Activated CD8-positive, alpha-beta T cell treated with anti-CD3 and anti-CD28 coated beads for 36 hours (primary cell): ENCODE measurements around the gene EGFR. TPM values are rescaled to one million over a fixed set of nuclear protein-coding genes. Genes with fewer than 3 reads are reported as not detected.

Experiments used
- ATAC-seq: fragments of 200-7000 bp; cut with Tn5 transposase; one replicate; pipeline ENCODE4 v1.10.0; 2021; ENCODE audit warnings: mild to moderate bottlenecking, moderate library complexity
- CTCF ChIA-PET: fragments of 350-600 bp; sonication (Branson Sonifier 250); formaldehyde crosslinking; loops from one replicate; lab custom pipeline; 2021; ENCODE audit warnings: antibody characterized with exemption; lab: Charles Lee
- POLR2A ChIA-PET: fragments of 350-600 bp; sonication (Branson Sonifier 250); formaldehyde crosslinking; loops from one replicate; lab custom pipeline; 2021; ENCODE audit warnings: antibody characterized with exemption; lab: Charles Lee
- DNase-seq: peaks from one replicate; pipeline ENCODE4 v3.0.0-alpha.2; 2020
- H3K27ac Mint-ChIP-seq: one replicate; pipeline ENCODE4 v1.8.0; 2021; ENCODE audit warnings: mild to moderate bottlenecking, mixed read lengths
- H3K27me3 Mint-ChIP-seq: one replicate; pipeline ENCODE4 v1.8.0; 2021; ENCODE audit warnings: mixed read lengths
- H3K36me3 Mint-ChIP-seq: one replicate; pipeline ENCODE4 v1.8.0; 2021; ENCODE audit warnings: low read depth, mixed read lengths
- H3K4me1 Mint-ChIP-seq: one replicate; pipeline ENCODE4 v1.8.0; 2021; ENCODE audit warnings: low read depth, mixed read lengths
- H3K4me3 Mint-ChIP-seq: one replicate; pipeline ENCODE4 v1.8.0; 2021; ENCODE audit warnings: mild to moderate bottlenecking, moderate library complexity, mixed read lengths
- H3K9me3 Mint-ChIP-seq: one replicate; pipeline ENCODE4 v1.8.0; 2021; ENCODE audit warnings: mixed read lengths
- CTCF ChIP-seq: fragments of 200-600 bp; IDR thresholded peaks from one replicate; pipeline ENCODE4 v1.8.0; 2022; ENCODE audit warnings: antibody characterized with exemption, mild to moderate bottlenecking
- intact Hi-C: fragments of 100-400 bp; cut with micrococcal nuclease; formaldehyde crosslinking; loops from one replicate; pipeline ENCODE4 v1.10.0; 2022
- total RNA-seq, 2 experiments: library from RNA; stranded (reverse); gene quantifications; one replicate each; pipeline ENCODE4 v1.2.3, GENCODE V29; 2021

Gene EGFR
- total RNA-seq, 2 experiments from 2014 or later = not detected

DNA sequence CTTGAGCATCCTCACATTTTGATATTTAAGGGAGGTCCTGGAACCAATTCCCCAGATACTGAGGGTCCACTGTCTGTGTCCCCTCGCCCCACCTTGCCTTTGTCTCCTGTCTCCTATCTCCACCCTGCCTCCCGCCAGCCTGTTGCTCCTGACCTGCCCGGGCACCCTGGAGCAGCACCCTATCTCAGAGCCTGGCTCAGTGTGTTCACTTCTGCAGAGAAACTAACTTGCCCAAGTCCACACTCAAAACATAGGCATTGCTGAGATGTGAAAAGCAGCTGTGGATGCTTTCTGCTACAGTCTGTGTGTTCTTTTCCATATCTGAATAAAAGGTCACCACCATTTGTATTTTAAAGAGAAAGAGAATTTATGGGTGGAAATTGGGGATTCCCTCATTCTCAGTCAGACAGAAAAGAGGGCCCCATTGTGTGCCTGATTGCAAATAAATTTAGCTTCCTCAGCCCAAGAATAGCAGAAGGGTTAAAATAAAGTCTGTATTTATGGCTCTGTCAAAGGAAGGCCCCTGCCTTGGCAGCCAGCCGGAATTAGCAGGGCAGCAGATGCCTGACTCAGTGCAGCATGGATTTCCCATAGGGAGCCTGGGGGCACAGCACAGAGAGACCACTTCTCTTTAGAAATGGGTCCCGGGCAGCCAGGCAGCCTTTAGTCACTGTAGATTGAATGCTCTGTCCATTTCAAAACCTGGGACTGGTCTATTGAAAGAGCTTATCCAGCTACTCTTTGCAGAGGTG lies 161.3 kb downstream of the EGFR start:
- POLR2A ChIA-PET = no interaction called here
- Mint-ChIP-seq H3K27ac (no peak overlapping the region), H3K36me3 (no peaks in the 10 kb centered on the region)

GRCh38 chr7:55180963-55181542 lies 162.2 kb downstream of the EGFR start:
- intact Hi-C loops = no loop called here
- Mint-ChIP-seq H3K36me3 (no peaks in the 10 kb centered on the region), H3K27me3 (no peaks in the 10 kb centered on the region), H3K4me3 (no peak overlapping the region), H3K9me3 (no peaks in the 10 kb centered on the region), H3K27ac (no peak overlapping the region), H3K4me1 (no peaks in the 10 kb centered on the region)
- no peak for TF ChIP-seq CTCF
- ChIA-PET POLR2A (no interaction called here), CTCF (no interaction called here)
- DNase-seq (no peak), ATAC-seq (no peak)

More for the DNA sequence above, 161.3 kb downstream of the EGFR start:
- Mint-ChIP-seq H3K4me3 (no peak overlapping the region), H3K9me3 (no peaks in the 10 kb centered on the region), H3K27me3 (no peaks in the 10 kb centered on the region), H3K4me1 (no peaks in the 10 kb centered on the region)
- intact Hi-C loops = no loop called here
- TF ChIP-seq CTCF = no peak
- CTCF ChIA-PET = no interaction called here
- DNase-seq (no peak), ATAC-seq (no peak)

GRCh38 chr7:55181762-55182161 lies 162.9 kb downstream of the EGFR start:
- Mint-ChIP-seq H3K4me3 (no peak overlapping the region), H3K27ac (no peak overlapping the region), H3K27me3 (peaks cover 3% of the 10 kb centered on the region), H3K36me3 (no peaks in the 10 kb centered on the region), H3K4me1 (no peaks in the 10 kb centered on the region), H3K9me3 (no peaks in the 10 kb centered on the region)
- POLR2A ChIA-PET = no interaction called here
- DNase-seq (no peak), ATAC-seq (no peak)
- intact Hi-C loops = no loop called here
- CTCF ChIA-PET = no interaction called here
- no peak for TF ChIP-seq CTCF

DNA sequence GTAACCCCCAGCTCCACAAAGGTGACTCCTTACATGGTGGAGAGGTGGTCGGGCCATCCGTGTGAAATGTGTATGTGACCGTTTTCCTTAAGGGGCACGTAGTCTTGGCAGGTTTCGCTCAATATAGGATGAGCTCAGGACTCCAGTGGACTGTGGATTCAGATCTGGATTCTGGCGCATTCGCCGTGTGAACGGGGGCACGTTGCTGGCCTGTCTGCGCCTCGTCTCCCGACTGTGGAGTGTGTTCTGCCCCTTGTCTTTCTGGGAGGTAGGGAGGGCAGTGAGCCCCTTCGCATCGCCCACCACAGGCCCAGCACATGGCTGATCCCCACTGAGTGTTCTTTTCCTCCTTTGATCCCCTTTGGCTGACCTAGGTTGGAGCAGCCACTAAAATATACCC lies 165.1 kb downstream of the EGFR start:
- no peak for TF ChIP-seq CTCF
- DNase-seq (no peak), ATAC-seq (no peak)
- H3K36me3 Mint-ChIP-seq = no peaks in the 10 kb centered on the region
- no peaks in the 10 kb centered on the region for H3K9me3 Mint-ChIP-seq
- intact Hi-C loops = no loop called here
- no peak overlapping the region for H3K4me3 Mint-ChIP-seq
- CTCF ChIA-PET = no interaction called here
- peaks cover 10% of the 10 kb centered on the region for H3K27me3 Mint-ChIP-seq
- no peak overlapping the region for H3K27ac Mint-ChIP-seq
- POLR2A ChIA-PET = no interaction called here
- H3K4me1 Mint-ChIP-seq = no peaks in the 10 kb centered on the region

DNA sequence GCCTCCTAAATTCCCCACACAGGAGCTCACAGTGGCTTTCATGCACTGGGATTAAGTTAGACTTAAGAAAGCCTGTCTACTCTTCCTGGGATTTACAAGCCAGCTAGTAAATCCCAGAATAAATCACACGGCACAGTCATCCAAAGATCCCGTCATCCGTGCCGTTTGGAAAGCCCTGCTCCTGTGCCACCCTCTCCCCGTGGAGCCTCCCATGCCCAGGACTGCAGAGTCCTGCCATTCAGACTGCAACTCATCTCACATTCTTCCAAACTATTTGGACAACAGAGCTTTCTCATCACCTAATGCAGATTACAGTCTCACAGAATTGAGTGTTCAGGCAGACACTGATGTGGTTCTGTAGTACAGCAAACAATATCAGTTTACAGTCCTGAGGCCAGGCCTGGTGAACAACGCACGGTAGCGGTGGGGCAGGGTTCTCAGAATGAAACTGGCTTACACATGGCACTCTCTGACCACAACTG lies 166.5 kb downstream of the EGFR start:
- H3K27me3 Mint-ChIP-seq = peaks cover 10% of the 10 kb centered on the region
- no peak overlapping the region for H3K27ac Mint-ChIP-seq
- no peak for ATAC-seq

More for the DNA sequence above, 166.5 kb downstream of the EGFR start:
- DNase-seq = no peak
- intact Hi-C loops = no loop called here
- H3K9me3 Mint-ChIP-seq = no peaks in the 10 kb centered on the region
- H3K4me3 Mint-ChIP-seq = no peak overlapping the region
- H3K36me3 Mint-ChIP-seq = no peaks in the 10 kb centered on the region
- CTCF ChIA-PET = no interaction called here
- H3K4me1 Mint-ChIP-seq = no peaks in the 10 kb centered on the region
- POLR2A ChIA-PET = no interaction called here
- no peak for TF ChIP-seq CTCF
